Right kidney (tissue), 1 donor: Measurements from ENCODE around the gene PPP1R9B.

ENCODE experiments used
- DNase-seq: peaks from one replicate; pipeline ENCODE4 v3.0.0-alpha.2; 2016

The PPP1R9B gene

GRCh38 chr17:50187751-50188530 is 37.5 kb upstream of the PPP1R9B start:
- DNase-seq = no peak

DNA sequence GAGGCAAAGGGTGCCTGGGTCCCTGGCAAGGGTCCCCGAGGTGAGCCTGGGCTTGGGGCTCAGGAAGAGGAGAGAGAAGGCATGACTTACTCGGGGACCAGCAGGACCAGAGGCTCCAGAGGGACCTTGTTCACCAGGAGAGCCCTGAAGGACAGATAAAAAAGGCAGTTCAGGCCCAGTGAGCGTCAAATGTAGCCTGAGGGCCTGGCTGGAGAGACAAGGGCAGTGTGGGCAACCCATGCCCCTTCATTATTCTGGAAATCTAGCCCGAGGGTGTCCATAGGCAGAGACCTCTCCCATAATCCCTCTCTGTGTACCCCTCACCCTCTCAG is 36.9 kb upstream of the PPP1R9B start:
- no peak for DNase-seq

DNA sequence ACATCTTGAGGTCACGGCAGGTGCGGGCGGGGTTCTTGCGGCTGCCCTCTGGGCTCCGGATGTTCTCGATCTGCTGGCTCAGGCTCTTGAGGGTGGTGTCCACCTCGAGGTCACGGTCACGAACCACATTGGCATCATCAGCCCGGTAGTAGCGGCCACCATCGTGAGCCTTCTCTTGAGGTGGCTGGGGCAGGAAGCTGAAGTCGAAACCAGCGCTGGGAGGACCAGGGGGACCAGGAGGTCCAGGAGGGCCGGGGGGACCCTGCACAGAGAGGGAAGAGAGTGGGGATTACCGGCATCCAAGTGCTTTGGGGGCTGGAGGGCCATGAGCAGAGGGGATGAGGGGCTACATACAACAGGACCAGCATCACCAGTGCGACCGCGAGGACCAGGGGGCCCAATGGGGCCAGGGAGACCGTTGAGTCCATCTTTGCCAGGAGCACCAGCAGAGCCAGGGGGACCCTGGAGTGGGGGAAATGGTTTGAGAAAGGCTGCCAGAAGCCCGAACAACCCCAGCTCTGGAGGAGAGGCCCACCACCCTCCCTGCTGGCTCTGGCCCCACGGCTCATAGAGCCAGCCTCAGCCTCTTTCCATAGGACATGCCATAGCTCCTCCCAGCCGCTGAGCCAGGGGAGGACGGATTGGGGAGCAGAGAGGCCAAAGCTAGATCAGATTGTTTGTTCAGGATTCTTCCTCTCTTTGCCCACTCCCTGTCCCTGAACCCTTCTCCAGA is 36.4 kb upstream of the PPP1R9B start:
- no peak for DNase-seq

DNA sequence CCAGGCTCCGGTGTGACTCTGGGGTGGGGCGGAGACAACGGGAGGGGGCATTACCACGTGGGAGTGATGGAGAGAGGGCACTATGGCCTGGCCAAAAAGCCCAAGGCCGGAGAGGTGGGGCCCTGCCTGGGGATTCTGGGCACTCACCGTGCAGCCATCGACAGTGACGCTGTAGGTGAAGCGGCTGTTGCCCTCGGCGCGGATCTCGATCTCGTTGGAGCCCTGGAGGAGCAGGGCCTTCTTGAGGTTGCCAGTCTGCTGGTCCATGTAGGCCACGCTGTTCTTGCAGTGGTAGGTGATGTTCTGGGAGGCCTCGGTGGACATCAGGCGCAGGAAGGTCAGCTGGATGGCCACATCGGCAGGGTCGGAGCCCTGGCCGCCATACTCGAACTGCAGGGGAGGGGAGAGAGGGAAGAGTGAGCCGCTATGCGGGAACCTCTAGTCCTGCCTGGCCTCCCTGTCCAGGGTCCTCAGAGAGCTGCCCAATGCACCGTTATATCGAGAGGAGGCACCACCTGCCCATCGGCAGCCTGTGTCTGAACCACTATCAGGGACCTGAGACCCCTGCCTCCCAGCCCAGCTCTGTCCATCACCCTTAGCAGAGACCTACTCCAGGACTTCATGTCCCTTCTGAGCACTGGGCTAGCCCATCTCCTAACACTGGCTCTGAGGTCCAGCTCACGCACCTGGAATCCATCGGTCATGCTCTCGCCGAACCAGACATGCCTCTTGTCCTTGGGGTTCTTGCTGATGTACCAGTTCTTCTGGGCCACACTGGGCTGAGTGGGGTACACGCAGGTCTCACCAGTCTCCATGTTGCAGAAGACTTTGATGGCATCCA is 35.4 kb upstream of the PPP1R9B start:
- no peak for DNase-seq

- no peak for DNase-seq
Observed at GRCh38 chr17:50184611-50185398, 34.3 kb upstream of the PPP1R9B start.

- DNase-seq = no peak
Observed at GRCh38 chr17:50184064-50184463, 33.6 kb upstream of the PPP1R9B start.

DNA sequence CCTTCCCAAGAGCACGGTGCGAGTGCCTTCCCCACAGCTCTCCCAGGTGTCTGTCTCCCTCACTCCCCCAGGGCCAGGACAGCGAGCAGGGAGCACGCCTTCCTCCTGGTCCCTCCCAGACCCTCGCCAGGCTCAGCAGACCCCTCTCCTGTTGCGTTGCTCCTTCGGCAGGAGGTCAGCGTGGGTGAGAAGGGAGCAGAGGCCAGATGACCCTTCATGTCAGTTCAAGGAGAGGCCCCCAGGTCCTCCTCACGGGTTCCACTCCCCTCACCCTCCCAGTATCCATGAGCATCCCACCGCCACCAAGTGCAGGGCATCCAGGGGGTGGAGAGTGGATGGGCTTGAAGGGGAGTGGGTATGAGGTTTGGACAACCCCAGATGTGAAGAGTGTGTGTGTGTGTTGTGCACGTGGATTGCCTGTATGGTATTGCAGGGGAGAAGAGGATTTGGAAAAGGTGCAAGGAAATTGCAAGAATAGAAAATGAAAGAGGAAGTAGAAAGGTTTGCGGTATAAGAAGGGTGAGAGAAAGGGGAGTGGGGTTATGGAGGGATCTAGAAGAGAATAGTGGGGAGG is 33.0 kb upstream of the PPP1R9B start:
- DNase-seq = peak; percentile 9

DNA sequence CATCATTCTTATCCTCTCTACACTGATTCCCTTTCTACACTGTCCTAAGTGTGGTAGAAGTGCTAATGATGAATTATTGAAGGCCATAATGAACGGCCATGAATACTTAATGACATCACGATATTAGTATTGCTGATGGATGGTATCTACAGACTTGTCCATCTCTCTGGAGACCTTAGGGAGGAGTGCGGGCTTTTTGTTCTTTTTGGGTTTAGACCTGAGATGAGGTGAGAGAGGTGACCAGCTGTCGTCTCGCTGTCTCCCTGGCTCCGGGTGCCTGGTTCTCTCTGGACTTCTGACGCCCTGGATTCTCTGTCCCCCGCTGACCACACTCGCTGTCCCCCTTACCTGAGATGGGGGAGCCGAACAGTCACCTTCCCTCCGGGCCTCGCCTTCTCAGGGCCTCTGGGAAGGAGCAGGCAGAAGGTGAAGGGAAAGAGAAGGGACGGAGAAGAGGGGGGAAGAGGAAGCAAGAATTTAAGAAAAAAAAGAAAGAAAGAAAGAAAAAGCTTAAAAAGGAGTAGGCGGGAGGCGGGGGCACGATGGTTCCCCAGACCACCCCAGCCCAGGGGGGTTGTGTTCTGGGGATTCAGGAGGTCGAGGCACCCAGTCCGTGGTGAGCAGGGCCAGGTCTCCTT is 32.4 kb upstream of the PPP1R9B start:
- no peak for DNase-seq

GRCh38 chr17:50181591-50182560 is 31.4 kb upstream of the PPP1R9B start:
- peak; percentile 31 for DNase-seq

GRCh38 chr17:50181144-50181543 is 30.7 kb upstream of the PPP1R9B start:
- DNase-seq = peak; percentile 29

DNA sequence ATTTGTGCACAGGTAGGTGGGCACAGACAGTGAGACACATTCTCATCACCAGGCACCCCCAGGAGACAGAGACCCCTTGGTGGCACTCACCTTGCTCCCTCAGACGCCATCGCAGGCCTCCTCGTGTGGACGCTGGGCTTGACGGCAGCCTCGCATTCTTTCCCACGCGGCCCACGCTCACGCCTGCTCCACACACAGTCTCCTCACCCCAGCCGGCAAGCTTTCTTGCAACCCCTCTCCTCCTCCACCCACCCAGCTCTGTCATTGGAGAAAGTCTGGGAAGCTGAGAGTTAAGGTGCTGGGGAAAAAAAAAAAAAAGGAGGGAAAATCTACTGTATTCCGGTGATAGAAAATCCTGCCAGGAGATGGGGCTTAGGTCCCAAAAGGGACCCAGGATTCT is 30.1 kb upstream of the PPP1R9B start:
- DNase-seq = peak; percentile 6

- DNase-seq = peak; percentile 5
Observed at GRCh38 chr17:50180111-50180510, 29.6 kb upstream of the PPP1R9B start.

DNA sequence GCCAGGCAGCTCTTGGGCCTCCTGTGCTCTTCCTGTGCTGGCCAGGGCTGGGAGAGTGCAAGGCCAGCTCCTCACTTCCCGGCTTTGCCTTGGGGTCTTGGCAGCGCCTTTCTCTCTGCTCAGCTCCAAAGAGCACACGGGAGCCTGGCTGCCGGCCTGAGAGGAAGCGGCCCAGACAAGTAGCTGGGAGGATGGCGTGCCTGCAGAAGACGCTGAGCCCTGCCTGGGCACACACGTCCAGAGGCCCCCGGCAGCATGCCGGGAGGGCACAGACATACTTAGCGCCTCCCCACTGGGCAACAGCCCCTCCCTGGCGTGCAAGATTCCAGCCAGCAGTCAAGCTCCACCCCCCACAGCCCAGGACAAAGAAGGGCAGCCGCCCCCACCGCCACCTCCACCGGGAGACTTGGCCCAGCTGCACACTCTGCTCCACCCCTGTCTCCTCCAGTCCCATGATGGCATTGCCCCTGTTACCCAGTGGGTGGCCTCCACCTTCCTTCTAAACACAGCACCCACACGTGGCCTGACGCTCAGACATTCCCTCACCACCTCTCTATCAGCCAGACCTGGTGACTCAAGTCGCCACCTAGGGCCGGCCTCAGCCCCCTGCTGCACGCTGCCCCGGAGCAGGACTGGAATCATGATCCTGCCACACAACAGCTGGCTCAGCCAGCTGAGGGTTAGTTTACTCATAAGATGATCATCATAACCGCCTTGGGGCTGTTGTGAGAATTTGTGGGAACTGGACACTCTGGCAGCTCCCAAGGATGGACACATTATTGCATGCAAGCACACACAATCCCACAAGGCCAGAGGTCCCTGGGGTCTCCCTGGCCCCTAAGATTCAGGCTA is 27.7 kb upstream of the PPP1R9B start:
- peak; percentile 83 for DNase-seq

DNA sequence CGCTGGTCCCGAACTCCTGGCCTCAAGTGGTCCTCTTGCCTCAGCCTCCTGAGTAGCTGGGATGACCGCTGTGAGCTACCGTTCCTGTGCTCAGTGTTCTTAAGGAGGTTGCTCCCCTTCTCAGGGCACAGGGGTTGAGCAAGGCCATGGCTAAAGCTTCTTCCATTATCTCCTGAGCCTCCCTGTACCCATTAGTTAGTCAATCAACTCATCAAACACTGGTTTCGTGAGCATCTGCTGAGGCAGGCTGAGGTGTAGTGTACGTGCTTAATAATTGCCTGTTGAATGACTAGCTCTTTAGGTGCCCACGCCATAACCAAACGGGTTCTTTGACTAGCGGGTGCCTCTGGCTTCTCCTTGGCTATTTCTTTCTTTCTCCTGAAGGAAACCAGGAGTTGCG is 27.0 kb upstream of the PPP1R9B start:
- DNase-seq = no peak

DNA sequence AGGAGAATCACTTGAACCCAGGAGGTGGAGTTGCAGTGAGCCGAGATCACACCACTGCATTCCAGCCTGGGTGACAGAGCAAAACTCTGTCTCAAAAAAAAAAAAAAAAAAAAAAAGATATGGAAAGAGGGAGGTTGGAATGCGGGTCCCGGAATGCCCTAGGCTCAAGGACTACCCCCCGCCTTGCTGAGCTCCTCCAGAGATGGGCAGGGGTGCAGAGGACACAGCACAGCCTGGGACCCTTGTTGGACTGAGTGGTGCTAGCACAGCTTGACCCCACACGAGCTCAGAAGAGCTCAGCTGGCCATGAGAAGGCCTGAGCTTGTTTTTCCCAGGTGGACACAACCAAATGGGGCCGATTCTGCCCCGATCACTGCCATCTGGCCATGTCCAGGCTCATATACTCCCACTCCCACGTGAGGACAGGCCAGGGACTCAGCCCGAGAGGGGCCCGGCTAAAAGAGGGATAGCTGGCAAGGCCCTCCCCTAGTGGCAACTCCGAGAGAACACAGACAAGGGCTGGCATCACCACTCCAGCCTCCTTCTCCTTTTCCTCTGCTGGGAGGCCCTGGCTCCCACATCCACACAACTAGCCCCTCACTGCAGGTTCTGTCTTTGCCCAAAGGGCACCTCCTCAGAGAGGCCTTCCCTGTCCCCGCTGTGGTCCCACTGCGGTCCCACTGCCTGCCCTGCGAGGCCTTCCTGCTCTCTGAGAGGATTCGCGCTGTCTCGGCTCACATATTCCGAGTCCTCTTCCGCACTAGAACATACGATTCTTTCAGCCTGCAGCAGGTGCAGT is 26.3 kb upstream of the PPP1R9B start:
- DNase-seq = no peak

- no peak for DNase-seq
Observed at GRCh38 chr17:50175035-50175807, 24.7 kb upstream of the PPP1R9B start.

DNA sequence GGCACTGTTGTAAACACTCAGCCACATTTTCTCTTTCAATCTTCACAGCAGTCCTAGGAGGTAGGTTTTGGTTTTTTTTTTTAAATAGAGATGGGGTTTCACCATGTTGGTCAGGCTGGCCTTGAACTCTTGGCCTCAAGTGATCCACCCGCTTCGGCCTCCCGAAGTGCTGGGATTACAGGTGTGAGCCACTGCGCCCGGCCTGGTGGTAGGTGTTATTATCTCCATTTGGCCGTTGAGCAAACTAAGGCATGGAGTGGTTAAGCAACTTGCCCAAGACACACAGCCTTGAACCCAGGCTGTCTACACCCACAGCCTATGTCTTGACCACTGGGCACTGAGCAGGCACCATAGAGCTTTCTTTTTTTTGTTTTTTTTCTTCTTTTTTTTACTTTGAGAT is 24.0 kb upstream of the PPP1R9B start:
- DNase-seq = no peak
